GM12865 (cell line): Measurements from ENCODE around the gene TMEM250.

Experiments
- DNase-seq: peaks from one replicate; pipeline ENCODE4 v3.0.0; 2010; ENCODE audit warnings: low read depth
- H3K4me3 ChIP-seq: 2 replicates; pipeline ENCODE4 v1.5.1; 2011; ENCODE audit warnings: mild to moderate bottlenecking, low read depth, low read length, control low read depth
- TF ChIP-seq, protein P1 (sequence below): IDR thresholded peaks from 2 replicates; pipeline ENCODE4 v1.5.1; 2011; ENCODE audit warnings: low read length, control low read depth, low read depth, inconsistent platforms; ENCODE audit not compliant: insufficient read depth; ENCODE audit errors: missing control alignments

The TMEM250 gene

DNA sequence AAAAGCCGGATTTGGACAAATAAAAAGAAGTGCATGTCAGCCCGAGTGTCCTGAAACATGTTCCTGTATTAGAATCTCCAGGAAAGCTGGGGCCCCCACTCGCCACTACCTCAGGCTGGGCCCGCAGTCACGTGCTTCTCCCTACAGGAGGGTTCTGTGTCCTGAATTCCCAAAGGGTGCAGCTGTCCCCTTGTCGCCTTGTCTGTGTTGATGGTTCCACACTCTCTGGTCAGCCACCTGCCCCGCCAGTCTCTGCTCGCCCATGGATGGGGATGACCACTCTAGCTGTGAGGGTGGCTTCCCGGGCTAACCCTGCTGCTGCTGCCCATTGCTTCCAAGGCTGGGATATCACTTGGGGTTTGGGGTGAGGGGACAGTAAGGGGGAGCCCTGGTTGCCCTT lies 3.1 kb upstream of the TMEM250 start:
- TF ChIP-seq, protein P1, sequence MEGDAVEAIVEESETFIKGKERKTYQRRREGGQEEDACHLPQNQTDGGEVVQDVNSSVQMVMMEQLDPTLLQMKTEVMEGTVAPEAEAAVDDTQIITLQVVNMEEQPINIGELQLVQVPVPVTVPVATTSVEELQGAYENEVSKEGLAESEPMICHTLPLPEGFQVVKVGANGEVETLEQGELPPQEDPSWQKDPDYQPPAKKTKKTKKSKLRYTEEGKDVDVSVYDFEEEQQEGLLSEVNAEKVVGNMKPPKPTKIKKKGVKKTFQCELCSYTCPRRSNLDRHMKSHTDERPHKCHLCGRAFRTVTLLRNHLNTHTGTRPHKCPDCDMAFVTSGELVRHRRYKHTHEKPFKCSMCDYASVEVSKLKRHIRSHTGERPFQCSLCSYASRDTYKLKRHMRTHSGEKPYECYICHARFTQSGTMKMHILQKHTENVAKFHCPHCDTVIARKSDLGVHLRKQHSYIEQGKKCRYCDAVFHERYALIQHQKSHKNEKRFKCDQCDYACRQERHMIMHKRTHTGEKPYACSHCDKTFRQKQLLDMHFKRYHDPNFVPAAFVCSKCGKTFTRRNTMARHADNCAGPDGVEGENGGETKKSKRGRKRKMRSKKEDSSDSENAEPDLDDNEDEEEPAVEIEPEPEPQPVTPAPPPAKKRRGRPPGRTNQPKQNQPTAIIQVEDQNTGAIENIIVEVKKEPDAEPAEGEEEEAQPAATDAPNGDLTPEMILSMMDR: no peak

DNA sequence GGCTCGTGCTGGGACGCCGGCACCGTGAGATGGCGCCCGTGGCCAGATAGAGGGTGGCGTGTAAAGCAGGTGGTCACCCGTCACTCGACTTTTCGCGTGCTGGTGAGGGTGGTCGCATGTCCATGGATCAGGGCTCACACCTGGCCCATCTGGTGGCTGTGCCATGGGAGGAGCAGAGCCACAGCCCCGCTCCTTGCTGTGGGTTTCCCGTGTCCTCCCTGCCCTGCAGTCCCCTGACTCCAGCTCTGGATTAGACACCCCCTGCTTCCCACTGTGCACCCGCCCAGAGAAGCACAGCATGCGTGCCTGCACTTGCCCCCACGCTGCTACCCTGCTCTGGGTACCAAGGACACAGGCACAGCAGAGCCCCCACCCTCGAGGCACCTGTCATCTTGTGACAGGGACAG lies 1.8 kb upstream of the TMEM250 start:
- no peak for DNase-seq
- TF ChIP-seq, protein P1: no peak
- H3K4me3 ChIP-seq: no peak overlapping the region

More for the DNA sequence above, 3.1 kb upstream of the TMEM250 start:
- no peak overlapping the region for H3K4me3 ChIP-seq
- DNase-seq: no peak

GRCh38 chr9:136119883-136120393 lies 1.3 kb upstream of the TMEM250 start:
- H3K4me3 ChIP-seq: peak overlapping the region; percentile 82
- no peak for DNase-seq
- TF ChIP-seq, protein P1: no peak

DNA sequence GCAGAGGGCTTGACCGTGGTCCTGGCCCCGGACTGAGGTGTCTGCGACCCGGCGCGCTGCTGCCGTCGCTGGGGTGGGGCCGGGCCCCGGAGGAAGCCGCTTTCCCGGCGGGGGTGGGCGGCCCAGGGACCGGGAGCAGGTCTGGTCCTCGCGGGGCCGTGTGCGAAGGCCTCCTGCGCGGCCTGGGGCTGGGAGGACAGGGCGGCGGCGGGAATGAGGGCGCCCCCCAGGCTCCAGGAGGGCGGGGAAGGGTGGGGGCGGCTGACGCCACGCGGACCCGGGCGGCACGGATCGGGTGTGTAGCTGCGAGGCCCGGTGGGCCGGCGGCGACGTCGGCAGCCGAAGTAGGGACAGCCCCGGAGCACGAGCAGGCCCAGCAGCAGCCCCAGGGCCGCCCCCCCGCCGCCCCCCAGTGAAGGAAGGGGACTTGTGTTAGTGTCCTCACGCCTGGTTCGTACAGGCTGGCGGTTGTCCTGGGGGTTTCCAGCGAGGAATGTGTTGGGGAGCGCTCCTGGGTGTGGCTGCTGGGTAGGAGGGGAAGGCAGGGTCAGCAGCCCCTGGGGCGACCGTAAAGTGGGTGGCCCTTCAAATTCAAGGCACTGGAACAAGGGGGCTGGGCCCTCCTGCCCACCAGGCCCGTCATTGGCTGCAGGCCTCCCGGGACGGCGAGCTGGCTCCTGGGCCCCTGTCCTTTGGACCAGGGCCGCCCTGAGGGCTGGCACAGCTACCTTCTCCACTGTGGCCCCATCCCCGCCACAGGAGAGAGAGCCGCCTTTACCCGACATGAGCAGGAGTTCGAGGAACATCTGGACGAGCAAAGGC lies 597 bp upstream of the TMEM250 start:
- peak overlapping the region; percentile 82 for H3K4me3 ChIP-seq
- DNase-seq: peak; percentile 47
- TF ChIP-seq, protein P1: no peak

DNA sequence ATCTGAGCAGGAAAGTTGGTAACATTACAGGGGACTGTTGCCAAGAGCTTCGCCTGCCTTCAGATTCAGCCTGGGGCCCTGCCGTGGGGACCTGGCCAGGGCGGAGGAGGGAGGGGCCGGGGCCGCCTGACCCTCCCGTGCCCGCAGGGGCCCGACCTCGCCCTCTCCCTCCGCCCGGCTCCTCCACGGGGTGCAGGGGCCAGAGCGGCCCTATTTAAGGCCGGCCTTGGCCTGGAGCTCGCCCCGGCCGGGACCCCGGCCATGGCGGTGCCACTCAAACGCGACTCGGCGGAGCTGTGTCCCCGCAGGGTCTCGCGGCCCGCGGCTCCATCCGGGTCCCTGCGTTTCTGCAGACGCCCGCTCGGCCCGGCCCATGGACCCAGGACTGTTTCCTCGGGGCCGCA lies 757 bp downstream of the TMEM250 start:
- no peak for DNase-seq
- H3K4me3 ChIP-seq: peak overlapping the region; percentile 82

DNA sequence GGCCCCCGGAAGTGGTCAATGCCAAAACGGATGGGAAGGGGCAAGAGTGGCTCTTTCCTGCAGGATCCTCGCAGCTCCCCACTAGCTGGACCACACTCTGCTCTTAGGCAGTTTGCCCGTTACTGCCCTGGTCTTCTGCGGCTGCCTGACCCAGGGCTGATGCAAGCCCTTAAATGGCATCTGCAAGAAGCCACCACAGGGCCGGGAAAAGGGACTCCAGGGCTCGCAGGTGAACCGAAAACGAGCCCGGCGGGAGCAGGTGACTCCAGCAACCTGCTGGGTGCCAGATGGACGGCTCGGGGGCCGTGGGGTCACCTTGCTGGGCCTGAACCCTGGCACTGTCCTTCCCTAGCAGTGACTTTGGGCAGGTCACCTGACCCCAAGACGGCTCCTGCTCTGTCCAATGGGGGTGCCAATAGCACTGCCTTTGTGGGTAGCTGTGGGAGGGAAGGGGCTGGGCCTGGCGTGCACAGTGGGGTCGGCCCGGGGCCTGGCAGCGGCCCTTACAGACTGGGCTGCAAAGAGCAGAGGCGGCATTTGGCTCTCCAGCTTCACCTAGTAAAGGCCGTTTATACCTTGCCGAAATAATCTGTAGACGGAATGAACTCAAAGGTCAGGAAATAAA lies 1.3 kb downstream of the TMEM250 start:
- TF ChIP-seq, protein P1: no peak
- peak; percentile 72 for DNase-seq
- peak overlapping the region; percentile 82 for H3K4me3 ChIP-seq

More for the DNA sequence above, 757 bp downstream of the TMEM250 start:
- TF ChIP-seq, protein P1: no peak
